Neural progenitor cell (in vitro differentiated cells): ENCODE data around the gene BSN. TPM values are rescaled to one million over a fixed set of nuclear protein-coding genes. Genes with fewer than 3 reads are reported as not detected.

Experiments used
- DNase-seq: peaks from one replicate; pipeline ENCODE4 v3.0.0-alpha.2; 2016; ENCODE audit warnings: low spot score
- H2AFZ ChIP-seq: fragments of 200-600 bp; sonication (generic); replicated peaks from 2 replicates; pipeline ENCODE4 v1.6.1; 2016; ENCODE audit warnings: antibody characterized with exemption
- H3F3A ChIP-seq: fragments of 200-600 bp; sonication (generic); 2 replicates; pipeline ENCODE4 v1.6.1; 2016; ENCODE audit warnings: antibody characterized with exemption, low read depth
- H3K27ac ChIP-seq: fragments of 200-600 bp; sonication (generic); 2 replicates; pipeline ENCODE4 v1.5.1; 2016; ENCODE audit warnings: mild to moderate bottlenecking
- H3K27me3 ChIP-seq: fragments of 200-600 bp; sonication (generic); 2 replicates; pipeline ENCODE4 v1.6.1; 2016; ENCODE audit warnings: mild to moderate bottlenecking, moderate library complexity
- H3K36me3 ChIP-seq: fragments of 200-600 bp; sonication (generic); 2 replicates; pipeline ENCODE4 v1.5.1; 2016
- H3K4me1 ChIP-seq: fragments of 200-600 bp; sonication (generic); 2 replicates; pipeline ENCODE4 v1.6.1; 2016; ENCODE audit warnings: mixed run types
- H3K4me2 ChIP-seq: fragments of 200-600 bp; sonication (generic); 2 replicates; pipeline ENCODE4 v1.6.1; 2016
- H3K4me3 ChIP-seq: fragments of 200-600 bp; sonication (generic); 2 replicates; pipeline ENCODE4 v1.5.1; 2016
- H3K79me2 ChIP-seq: fragments of 200-600 bp; sonication (generic); 2 replicates; pipeline ENCODE4 v1.6.1; 2016; ENCODE audit warnings: low read depth
- H3K9ac ChIP-seq: fragments of 200-600 bp; sonication (generic); 2 replicates; pipeline ENCODE4 v1.6.1; 2016
- H3K9me3 ChIP-seq: fragments of 200-600 bp; sonication (generic); 2 replicates; pipeline ENCODE4 v1.5.1; 2016; ENCODE audit warnings: low read depth
- H4K20me1 ChIP-seq: fragments of 200-600 bp; sonication (generic); 2 replicates; pipeline ENCODE4 v1.6.1; 2016; ENCODE audit warnings: low read depth
- H3K27ac Mint-ChIP-seq: 3 replicates; pipeline ENCODE4 v1.8.0; 2021; ENCODE audit warnings: mixed read lengths
- H3K27me3 Mint-ChIP-seq: 2 replicates; pipeline ENCODE4 v1.8.0; 2022; ENCODE audit warnings: low read depth, mild to moderate bottlenecking, inconsistent platforms, moderate library complexity, mixed read lengths; ENCODE audit not compliant: insufficient read depth
- H3K36me3 Mint-ChIP-seq: 3 replicates; pipeline ENCODE4 v1.8.0; 2021; ENCODE audit warnings: mixed read lengths
- H3K4me1 Mint-ChIP-seq: 3 replicates; pipeline ENCODE4 v1.8.0; 2021; ENCODE audit warnings: mixed read lengths
- H3K4me3 Mint-ChIP-seq: 3 replicates; pipeline ENCODE4 v1.8.0; 2021; ENCODE audit warnings: mild to moderate bottlenecking, moderate library complexity, mixed read lengths
- H3K9me3 Mint-ChIP-seq: 3 replicates; pipeline ENCODE4 v1.8.0; 2020; ENCODE audit warnings: mixed read lengths
- CTCF ChIP-seq: fragments of 200-600 bp; sonication (generic); IDR thresholded peaks from 2 replicates; pipeline ENCODE4 v1.5.1; 2017; ENCODE audit warnings: antibody characterized with exemption, mild to moderate bottlenecking
- EZH2 ChIP-seq: fragments of 200-600 bp; sonication (generic); IDR thresholded peaks from 2 replicates; pipeline ENCODE4 v1.6.1; 2017; ENCODE audit warnings: antibody characterized with exemption, mild to moderate bottlenecking, moderate library complexity
- EZH2phosphoT487 ChIP-seq: fragments of 200-600 bp; sonication (generic); IDR thresholded peaks from 2 replicates; pipeline ENCODE4 v1.6.1; 2017; ENCODE audit warnings: antibody characterized with exemption
- total RNA-seq: library from RNA; depleted of rRNA; stranded (reverse); fragments of >200 nt; gene quantifications from 2 replicates; pipeline ENCODE4 v1.2.3, GENCODE V29; 2015; ENCODE audit warnings: low replicate concordance

BSN gene
- total RNA-seq, 1 donor from 2014 or later = 0.17 TPM

GRCh38 chr3:49706456-49707112 is 152.3 kb downstream of the BSN start:
- Histone ChIP-seq H3K79me2 (no peaks in the 10 kb centered on the region), H2AFZ (no peak overlapping the region), H3K27me3 (no peaks in the 10 kb centered on the region), H3K4me3 (no peak overlapping the region), H3K4me2 (no peak overlapping the region), H3K4me1 (no peaks in the 10 kb centered on the region), H4K20me1 (no peaks in the 10 kb centered on the region), H3K9me3 (no peaks in the 10 kb centered on the region), H3K27ac (no peak overlapping the region), H3F3A (no peaks in the 10 kb centered on the region), H3K9ac (no peak overlapping the region), H3K36me3 (no peaks in the 10 kb centered on the region)
- TF ChIP-seq EZH2 (no peak), CTCF (no peak), EZH2phosphoT487 (no peak)
- Mint-ChIP-seq H3K4me3 (no peak overlapping the region), H3K4me1 (no peaks in the 10 kb centered on the region), H3K27me3 (no peaks in the 10 kb centered on the region), H3K36me3 (peaks cover 2% of the 10 kb centered on the region), H3K27ac (no peak overlapping the region), H3K9me3 (no peaks in the 10 kb centered on the region)
- no peak for DNase-seq

GRCh38 chr3:49707113-49707480 is 152.8 kb downstream of the BSN start:
- H3K4me3 Mint-ChIP-seq = no peak overlapping the region
- peak overlapping the region; percentile 26 for H3K27ac Mint-ChIP-seq
- no peaks in the 10 kb centered on the region for H3K9me3 Mint-ChIP-seq

GRCh38 chr3:49709852-49710251 is 155.6 kb downstream of the BSN start:
- no peak overlapping the region for H3K27ac Mint-ChIP-seq

More at GRCh38 chr3:49707113-49707480, 152.8 kb downstream of the BSN start:
- Histone ChIP-seq H3F3A (no peaks in the 10 kb centered on the region), H3K27ac (no peak overlapping the region), H3K27me3 (no peaks in the 10 kb centered on the region), H3K79me2 (no peaks in the 10 kb centered on the region), H3K9ac (no peak overlapping the region), H3K4me2 (no peak overlapping the region), H4K20me1 (no peaks in the 10 kb centered on the region), H3K9me3 (no peaks in the 10 kb centered on the region), H3K4me1 (no peaks in the 10 kb centered on the region), H3K36me3 (no peaks in the 10 kb centered on the region), H3K4me3 (no peak overlapping the region), H2AFZ (no peak overlapping the region)
- H3K27me3 Mint-ChIP-seq = no peaks in the 10 kb centered on the region
- peaks cover 2% of the 10 kb centered on the region for H3K36me3 Mint-ChIP-seq
- no peaks in the 10 kb centered on the region for H3K4me1 Mint-ChIP-seq
- no peak for DNase-seq
- no peak for TF ChIP-seq EZH2phosphoT487
- TF ChIP-seq CTCF = no peak
- no peak for TF ChIP-seq EZH2

More at GRCh38 chr3:49709852-49710251, 155.6 kb downstream of the BSN start:
- Mint-ChIP-seq H3K4me1 (no peaks in the 10 kb centered on the region), H3K36me3 (no peaks in the 10 kb centered on the region), H3K4me3 (no peak overlapping the region), H3K9me3 (no peaks in the 10 kb centered on the region), H3K27me3 (no peaks in the 10 kb centered on the region)
- Histone ChIP-seq H3K27ac (no peak overlapping the region), H3K79me2 (no peaks in the 10 kb centered on the region), H3K36me3 (no peaks in the 10 kb centered on the region), H3K4me3 (no peak overlapping the region), H3F3A (no peaks in the 10 kb centered on the region), H3K9ac (no peak overlapping the region), H2AFZ (no peak overlapping the region), H3K4me2 (no peak overlapping the region), H3K9me3 (no peaks in the 10 kb centered on the region), H3K4me1 (no peaks in the 10 kb centered on the region), H3K27me3 (no peaks in the 10 kb centered on the region), H4K20me1 (no peaks in the 10 kb centered on the region)
- TF ChIP-seq CTCF (no peak), EZH2 (no peak), EZH2phosphoT487 (no peak)
- DNase-seq = no peak
